WTC11 (cell line): ENCODE data around the gene GNAO1. TPM values are rescaled to one million over a fixed set of nuclear protein-coding genes. Genes with fewer than 3 reads are reported as not detected.

Experiments used
- ATAC-seq: fragments of 200-7000 bp; cut with Tn5 transposase; 2 replicates; pipeline ENCODE4 v1.10.0; 2021; ENCODE audit warnings: mild to moderate bottlenecking, moderate library complexity
- CTCF ChIA-PET: fragments of 300-600 bp; sonication (Branson Sonifier 250); formaldehyde crosslinking; loops from one replicate; lab custom pipeline; 2021; ENCODE audit warnings: antibody characterized with exemption; lab: Charles Lee
- POLR2A ChIA-PET: fragments of 350-600 bp; sonication (Branson Sonifier 250); formaldehyde crosslinking; loops from one replicate; lab custom pipeline; 2021; ENCODE audit warnings: antibody characterized with exemption; lab: Charles Lee
- DNase-seq: peaks from one replicate; pipeline ENCODE4 v3.0.0; 2021; ENCODE audit warnings: low spot score
- H3K27ac Mint-ChIP-seq: 2 replicates; pipeline ENCODE4 v1.8.0; 2021; ENCODE audit warnings: mixed read lengths
- H3K27me3 Mint-ChIP-seq: 2 replicates; pipeline ENCODE4 v1.8.0; 2021; ENCODE audit warnings: low read depth, mild to moderate bottlenecking, moderate library complexity, mixed read lengths
- H3K36me3 Mint-ChIP-seq: 2 replicates; pipeline ENCODE4 v1.8.0; 2021; ENCODE audit warnings: mixed read lengths
- H3K4me1 Mint-ChIP-seq: 2 replicates; pipeline ENCODE4 v1.8.0; 2022; ENCODE audit warnings: mixed read lengths
- H3K4me3 Mint-ChIP-seq: 2 replicates; pipeline ENCODE4 v1.8.0; 2021; ENCODE audit warnings: mild to moderate bottlenecking, moderate library complexity, mixed read lengths
- H3K9me3 Mint-ChIP-seq: 2 replicates; pipeline ENCODE4 v1.8.0; 2021; ENCODE audit warnings: mixed read lengths
- ATF1 ChIP-seq: sonication (generic); formaldehyde crosslinking; IDR thresholded peaks from 2 replicates; pipeline ENCODE4 v1.8.1; 2023; ENCODE audit warnings: mild to moderate bottlenecking, moderate library complexity, missing genetic modification reagents
- CDX4 ChIP-seq: fragments of 250-450 bp; sonication (Bioruptor Pico); IDR thresholded peaks from 2 replicates; pipeline ENCODE4 v1.9.0; 2021; ENCODE audit warnings: moderate library complexity, mild to moderate bottlenecking, inconsistent platforms, borderline replicate concordance
- ELF4 ChIP-seq: sonication (generic); formaldehyde crosslinking; IDR thresholded peaks from 2 replicates; pipeline ENCODE4 v1.8.1; 2022; ENCODE audit warnings: low read depth, mild to moderate bottlenecking, moderate library complexity, missing genetic modification reagents
- ESRRA ChIP-seq: sonication (generic); formaldehyde crosslinking; IDR thresholded peaks from 2 replicates; pipeline ENCODE4 v1.8.1; 2022; ENCODE audit warnings: mild to moderate bottlenecking, missing genetic modification reagents, borderline replicate concordance
- HMGA2 ChIP-seq: fragments of 250-450 bp; sonication (Bioruptor Pico); IDR thresholded peaks from 2 replicates; pipeline ENCODE4 v1.4.0; 2021; ENCODE audit warnings: mild to moderate bottlenecking, moderate library complexity
- JAZF1 ChIP-seq: fragments of 250-450 bp; sonication (Bioruptor Pico); IDR thresholded peaks from 2 replicates; pipeline ENCODE4 v1.9.0; 2021; ENCODE audit warnings: moderate library complexity, mild to moderate bottlenecking, inconsistent platforms
- KAT7 ChIP-seq: sonication (generic); formaldehyde crosslinking; IDR thresholded peaks from 2 replicates; pipeline ENCODE4 v1.8.1; 2023; ENCODE audit warnings: missing genetic modification reagents, mild to moderate bottlenecking, borderline replicate concordance
- NFATC4 ChIP-seq: fragments of 250-450 bp; sonication (Bioruptor Pico); IDR thresholded peaks from 2 replicates; pipeline ENCODE4 v1.9.0; 2021; ENCODE audit warnings: mild to moderate bottlenecking
- NFE2L1 ChIP-seq: sonication (generic); formaldehyde crosslinking; IDR thresholded peaks from 2 replicates; pipeline ENCODE4 v1.8.1; 2023; ENCODE audit warnings: missing genetic modification reagents
- PREB ChIP-seq: sonication (generic); formaldehyde crosslinking; IDR thresholded peaks from 2 replicates; pipeline ENCODE4 v1.8.1; 2022; ENCODE audit warnings: mild to moderate bottlenecking, missing genetic modification reagents, moderate library complexity, borderline replicate concordance
- SMAD3 ChIP-seq: sonication (generic); formaldehyde crosslinking; IDR thresholded peaks from 2 replicates; pipeline ENCODE4 v1.8.0; 2022; ENCODE audit warnings: missing genetic modification reagents, mild to moderate bottlenecking, borderline replicate concordance
- SP1 ChIP-seq: sonication (generic); formaldehyde crosslinking; conservative IDR thresholded peaks from 2 replicates; pipeline ENCODE4 v1.8.1; 2022; ENCODE audit warnings: missing genetic modification reagents
- TEAD1 ChIP-seq: sonication (generic); formaldehyde crosslinking; IDR thresholded peaks from 2 replicates; pipeline ENCODE4 v1.8.0; 2022; ENCODE audit warnings: mild to moderate bottlenecking, missing genetic modification reagents
- TP53 ChIP-seq: sonication (generic); formaldehyde crosslinking; IDR thresholded peaks from 2 replicates; pipeline ENCODE4 v1.8.1; 2023; ENCODE audit warnings: mild to moderate bottlenecking, missing genetic modification reagents
- ZNF138 ChIP-seq: sonication (generic); formaldehyde crosslinking; conservative IDR thresholded peaks from 2 replicates; pipeline ENCODE4 v1.8.1; 2022; ENCODE audit warnings: mild to moderate bottlenecking, moderate library complexity, missing genetic modification reagents
- ZNF281 ChIP-seq: sonication (generic); formaldehyde crosslinking; IDR thresholded peaks from 2 replicates; pipeline ENCODE4 v1.8.0; 2023; ENCODE audit warnings: mild to moderate bottlenecking, missing genetic modification reagents
- total RNA-seq: library from RNA; stranded (reverse); gene quantifications from 3 replicates; pipeline ENCODE4 v1.2.3, GENCODE V29; 2021
- TF ChIP-seq, protein P1 (sequence below): sonication (generic); formaldehyde crosslinking; IDR thresholded peaks from 2 replicates; pipeline ENCODE4 v1.8.0; 2023; ENCODE audit warnings: missing genetic modification reagents
- TF ChIP-seq, protein P2 (sequence below): fragments of 200-600 bp; IDR thresholded peaks from 2 replicates; pipeline ENCODE4 v1.8.0; 2022; ENCODE audit warnings: antibody characterized with exemption
- TF ChIP-seq, protein P3 (sequence below): sonication (generic); formaldehyde crosslinking; IDR thresholded peaks from 2 replicates; pipeline ENCODE4 v1.8.1; 2022; ENCODE audit warnings: low read depth, mild to moderate bottlenecking, moderate library complexity, missing genetic modification reagents, borderline replicate concordance

GNAO1 gene
- total RNA-seq, 1 experiment from 2014 or later = 30.6 TPM

- no peak for TF ChIP-seq ZNF138
- TF ChIP-seq, all 79 proteins: peak for 0
Measured at GRCh38 chr16:56275801-56276200, 84.5 kb downstream of the GNAO1 start (continued).

- H3K4me3 Mint-ChIP-seq = no peak overlapping the region
- no peaks in the 10 kb centered on the region for H3K27me3 Mint-ChIP-seq
- H3K36me3 Mint-ChIP-seq = peaks cover 33% of the 10 kb centered on the region
- peak overlapping the region; percentile 17; the same call in 1 of the 2 replicates for H3K27ac Mint-ChIP-seq
- ChIA-PET POLR2A (no interaction called here), CTCF (interaction anchor here (0.6 to 2.4 kb wide), 13 partner anchors 11 to 323 kb away, joined by 3 to 17 read pairs (median 4); no protein-coding TSS in a partner anchor)
- H3K4me1 Mint-ChIP-seq = peaks cover 62% of the 10 kb centered on the region
- ATAC-seq (peak; percentile 52), DNase-seq (peak; percentile 76)
- H3K9me3 Mint-ChIP-seq = peaks cover 27% of the 10 kb centered on the region
- TF ChIP-seq, protein P1, sequence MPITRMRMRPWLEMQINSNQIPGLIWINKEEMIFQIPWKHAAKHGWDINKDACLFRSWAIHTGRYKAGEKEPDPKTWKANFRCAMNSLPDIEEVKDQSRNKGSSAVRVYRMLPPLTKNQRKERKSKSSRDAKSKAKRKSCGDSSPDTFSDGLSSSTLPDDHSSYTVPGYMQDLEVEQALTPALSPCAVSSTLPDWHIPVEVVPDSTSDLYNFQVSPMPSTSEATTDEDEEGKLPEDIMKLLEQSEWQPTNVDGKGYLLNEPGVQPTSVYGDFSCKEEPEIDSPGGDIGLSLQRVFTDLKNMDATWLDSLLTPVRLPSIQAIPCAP = no peak
- no peak for TF ChIP-seq ATF1
- TF ChIP-seq, protein P2, sequence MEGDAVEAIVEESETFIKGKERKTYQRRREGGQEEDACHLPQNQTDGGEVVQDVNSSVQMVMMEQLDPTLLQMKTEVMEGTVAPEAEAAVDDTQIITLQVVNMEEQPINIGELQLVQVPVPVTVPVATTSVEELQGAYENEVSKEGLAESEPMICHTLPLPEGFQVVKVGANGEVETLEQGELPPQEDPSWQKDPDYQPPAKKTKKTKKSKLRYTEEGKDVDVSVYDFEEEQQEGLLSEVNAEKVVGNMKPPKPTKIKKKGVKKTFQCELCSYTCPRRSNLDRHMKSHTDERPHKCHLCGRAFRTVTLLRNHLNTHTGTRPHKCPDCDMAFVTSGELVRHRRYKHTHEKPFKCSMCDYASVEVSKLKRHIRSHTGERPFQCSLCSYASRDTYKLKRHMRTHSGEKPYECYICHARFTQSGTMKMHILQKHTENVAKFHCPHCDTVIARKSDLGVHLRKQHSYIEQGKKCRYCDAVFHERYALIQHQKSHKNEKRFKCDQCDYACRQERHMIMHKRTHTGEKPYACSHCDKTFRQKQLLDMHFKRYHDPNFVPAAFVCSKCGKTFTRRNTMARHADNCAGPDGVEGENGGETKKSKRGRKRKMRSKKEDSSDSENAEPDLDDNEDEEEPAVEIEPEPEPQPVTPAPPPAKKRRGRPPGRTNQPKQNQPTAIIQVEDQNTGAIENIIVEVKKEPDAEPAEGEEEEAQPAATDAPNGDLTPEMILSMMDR = peak; percentile 33; the same call in 1 of the 2 replicates
Measured at GRCh38 chr16:56277075-56277474, 85.8 kb downstream of the GNAO1 start.

GRCh38 chr16:56278196-56278855, 87.0 kb downstream of the GNAO1 start:
- Mint-ChIP-seq H3K4me1 (peaks cover 75% of the 10 kb centered on the region), H3K4me3 (no peak overlapping the region), H3K27ac (no peak overlapping the region), H3K27me3 (no peaks in the 10 kb centered on the region), H3K9me3 (peaks cover 19% of the 10 kb centered on the region), H3K36me3 (peaks cover 29% of the 10 kb centered on the region)
- ATAC-seq (no peak), DNase-seq (no peak)
- CTCF ChIA-PET = interaction anchor here (1.0 to 2.4 kb wide), 5 partner anchors 9 to 87 kb away, joined by 4 to 17 read pairs (median 6); partner anchors contain the start of gene GNAO1
- TF ChIP-seq JAZF1 (no peak), NFATC4 (CRISPR knock-in tag) (no peak), CDX4 (no peak), TEAD1 (CRISPR knock-in tag) (no peak), KAT7 (CRISPR knock-in tag) (no peak)
- TF ChIP-seq, protein P3, sequence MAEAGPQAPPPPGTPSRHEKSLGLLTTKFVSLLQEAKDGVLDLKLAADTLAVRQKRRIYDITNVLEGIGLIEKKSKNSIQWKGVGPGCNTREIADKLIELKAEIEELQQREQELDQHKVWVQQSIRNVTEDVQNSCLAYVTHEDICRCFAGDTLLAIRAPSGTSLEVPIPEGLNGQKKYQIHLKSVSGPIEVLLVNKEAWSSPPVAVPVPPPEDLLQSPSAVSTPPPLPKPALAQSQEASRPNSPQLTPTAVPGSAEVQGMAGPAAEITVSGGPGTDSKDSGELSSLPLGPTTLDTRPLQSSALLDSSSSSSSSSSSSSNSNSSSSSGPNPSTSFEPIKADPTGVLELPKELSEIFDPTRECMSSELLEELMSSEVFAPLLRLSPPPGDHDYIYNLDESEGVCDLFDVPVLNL (CRISPR knock-in tag) = no peak
- POLR2A ChIA-PET = no interaction called here

DNA sequence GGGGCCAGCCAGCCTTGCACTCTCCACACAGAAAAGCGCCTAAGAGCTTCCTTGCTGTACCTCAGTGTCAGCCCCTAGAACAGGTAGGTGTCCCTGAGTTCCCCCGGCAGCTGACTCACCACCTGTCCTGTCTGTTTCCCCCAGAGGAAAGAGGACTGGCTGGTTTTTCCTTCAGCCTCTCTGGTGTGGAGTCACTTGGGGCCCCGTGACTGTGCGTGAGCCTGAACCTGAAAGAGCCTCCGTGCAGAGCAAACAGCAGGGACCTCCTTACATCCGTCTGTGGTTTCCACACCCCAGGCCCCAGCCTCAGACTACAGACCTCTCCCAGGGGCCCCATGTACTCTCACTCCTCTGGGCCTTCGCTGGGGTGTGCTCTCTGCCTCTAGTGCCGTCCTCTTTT, 87.8 kb downstream of the GNAO1 start:
- H3K9me3 Mint-ChIP-seq = peaks cover 11% of the 10 kb centered on the region
- DNase-seq = no peak
- no peaks in the 10 kb centered on the region for H3K27me3 Mint-ChIP-seq
- 0 out of 2 replicates have a peak overlapping the region, but pooled peaks have one; percentile 26 for H3K27ac Mint-ChIP-seq
- ChIA-PET POLR2A (no interaction called here), CTCF (interaction anchor here (0.7 to 1.6 kb wide), 3 partner anchors 9 to 88 kb away, joined by 3 to 6 read pairs (median 5); partner anchors contain the start of gene GNAO1)
- H3K36me3 Mint-ChIP-seq = peaks cover 21% of the 10 kb centered on the region
- ATAC-seq = no peak
- no peak overlapping the region for H3K4me3 Mint-ChIP-seq
- peaks cover 83% of the 10 kb centered on the region for H3K4me1 Mint-ChIP-seq
- no peak for TF ChIP-seq SP1 (CRISPR knock-in tag)
- no peak for TF ChIP-seq TP53 (CRISPR knock-in tag)
- TF ChIP-seq SMAD3 (CRISPR knock-in tag) = no peak
- no peak for TF ChIP-seq ZNF281 (CRISPR knock-in tag)
- TF ChIP-seq PREB (CRISPR knock-in tag) = no peak
- no peak for TF ChIP-seq ESRRA (CRISPR knock-in tag)
- no peak for TF ChIP-seq NFE2L1 (CRISPR knock-in tag)
- no peak for TF ChIP-seq HMGA2 (CRISPR knock-in tag)
- no peak for TF ChIP-seq ELF4 (CRISPR knock-in tag)
